GM18502 (cell line): ENCODE results near the gene DUSP1.
A peak's percentile ranks its signal among the peaks of the same experiment; 100 is the strongest.

Experiments used
- ATAC-seq: cut with Tn5 transposase; IDR thresholded peaks from one replicate; pipeline ENCODE4 v1.9.1; 2021; ENCODE audit warnings: mild to moderate bottlenecking; ENCODE audit not compliant: unreplicated experiment, poor library complexity

DUSP1 gene

GRCh38 chr5:172782169-172783039 is 11.4 kb upstream of the DUSP1 start:
- no peak for ATAC-seq

- no peak for ATAC-seq
These were observed 8.8 kb upstream of the DUSP1 start for GRCh38 chr5:172779691-172780341.

DNA sequence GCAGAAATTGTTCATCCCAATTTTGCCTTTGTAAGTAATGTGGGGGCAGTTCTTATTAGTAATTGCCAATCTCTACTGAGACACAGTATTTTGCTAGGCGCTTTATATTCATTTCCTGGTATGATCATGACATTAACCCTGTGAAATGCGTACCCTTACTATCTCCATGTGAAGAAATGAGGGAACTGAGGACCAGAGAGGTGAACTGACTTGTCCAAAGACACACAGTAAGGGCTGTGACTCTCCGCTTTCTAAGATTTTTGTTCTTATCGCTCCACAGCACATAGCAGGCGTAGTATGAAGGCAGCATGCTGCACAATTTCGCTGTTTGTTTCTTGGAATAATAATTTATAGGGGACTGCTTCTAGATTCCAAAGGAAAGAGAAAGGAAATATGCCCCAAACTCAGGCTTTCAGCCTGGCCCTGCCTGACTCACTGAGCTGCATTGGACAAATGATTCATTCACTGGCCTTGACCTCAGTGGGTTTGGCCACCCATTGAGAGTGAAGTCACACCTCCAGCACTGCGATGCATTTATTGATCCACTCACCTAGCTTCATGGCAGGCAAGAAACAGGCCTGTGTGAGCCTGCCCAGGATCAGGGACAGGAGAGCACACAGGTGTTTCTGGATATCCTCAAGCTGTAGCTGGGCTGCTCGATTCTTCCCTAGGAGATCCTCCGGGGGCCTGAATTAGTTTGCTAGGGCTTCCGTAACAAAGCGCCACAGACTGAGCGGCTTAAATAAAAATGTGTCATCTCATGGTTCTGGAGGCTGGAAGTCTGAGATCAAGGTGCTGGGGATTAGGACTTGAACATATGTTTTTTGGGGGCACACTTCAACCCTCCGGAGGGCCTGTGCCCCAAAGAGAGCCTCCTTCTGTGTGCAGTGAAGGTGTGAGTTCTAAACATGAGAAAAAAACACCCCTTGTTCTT is 7.2 kb upstream of the DUSP1 start:
- peak; percentile 31 for ATAC-seq

DNA sequence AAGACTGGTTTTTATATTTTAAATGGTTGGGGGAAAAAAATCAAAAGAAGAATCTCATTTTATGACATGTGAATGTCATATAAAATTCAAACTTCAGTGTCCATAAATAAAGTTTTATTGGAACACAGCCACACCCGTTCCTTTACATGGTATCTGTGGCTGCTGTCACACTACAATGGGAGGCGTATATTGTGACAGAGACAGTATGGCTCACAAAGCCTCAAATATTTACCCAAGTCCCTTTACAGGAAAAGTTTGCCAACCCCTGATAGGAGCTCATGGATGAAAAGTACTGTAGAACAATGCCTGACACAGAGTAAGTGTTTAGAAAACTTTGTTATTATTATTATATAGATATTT is 5.2 kb upstream of the DUSP1 start:
- ATAC-seq, result no peak

DNA sequence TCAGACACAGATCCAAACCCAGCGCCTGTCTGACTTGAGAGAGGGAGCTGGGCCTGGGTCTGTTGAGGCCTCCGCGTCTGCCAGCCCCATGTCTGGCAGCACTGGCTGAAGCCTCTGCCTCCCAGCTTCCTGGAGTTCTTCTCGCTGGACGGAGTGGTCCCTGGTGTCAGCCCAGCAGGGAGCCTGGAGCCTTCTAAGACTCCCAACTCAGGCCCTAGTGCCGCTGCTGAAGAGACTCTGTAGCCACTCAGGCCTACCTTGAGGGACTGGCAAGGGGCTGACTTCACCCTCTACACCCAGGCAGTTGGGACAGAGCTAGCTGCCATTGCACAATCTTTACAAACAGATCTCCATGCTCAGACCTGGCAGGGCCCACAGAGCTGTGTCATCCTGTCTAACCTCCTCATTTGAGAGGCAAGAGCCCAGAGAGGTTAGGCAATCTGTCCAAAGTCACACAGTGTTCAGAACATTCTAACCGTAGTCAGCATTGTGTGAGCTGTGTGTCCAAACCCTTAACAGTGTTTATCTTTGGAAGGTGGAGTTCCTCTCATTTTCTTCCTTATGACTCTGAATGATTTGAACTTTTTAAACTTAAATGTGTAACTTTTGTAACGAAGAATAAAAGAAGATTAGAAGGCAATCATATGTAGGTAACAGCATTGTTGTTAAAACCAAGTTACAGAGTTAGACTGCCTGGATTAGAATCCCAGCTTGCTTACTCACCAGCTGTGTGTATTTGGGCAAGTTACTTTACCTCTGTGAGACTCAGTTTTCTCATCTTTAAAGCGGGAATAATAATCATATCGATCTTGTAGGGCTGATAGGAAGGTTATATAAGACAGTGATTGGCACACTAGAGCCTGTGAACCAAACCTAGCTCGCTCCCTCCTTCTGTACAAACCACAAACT is 4.6 kb upstream of the DUSP1 start:
- ATAC-seq, result no peak

GRCh38 chr5:172774561-172775315 is 3.7 kb upstream of the DUSP1 start:
- ATAC-seq, result no peak

- no peak for ATAC-seq
These were observed 2.8 kb upstream of the DUSP1 start for GRCh38 chr5:172773481-172774469.

GRCh38 chr5:172772112-172772906 is 1.3 kb upstream of the DUSP1 start:
- peak; percentile 34 for ATAC-seq

GRCh38 chr5:172771439-172772111 is 580 bp upstream of the DUSP1 start:
- no peak for ATAC-seq

DNA sequence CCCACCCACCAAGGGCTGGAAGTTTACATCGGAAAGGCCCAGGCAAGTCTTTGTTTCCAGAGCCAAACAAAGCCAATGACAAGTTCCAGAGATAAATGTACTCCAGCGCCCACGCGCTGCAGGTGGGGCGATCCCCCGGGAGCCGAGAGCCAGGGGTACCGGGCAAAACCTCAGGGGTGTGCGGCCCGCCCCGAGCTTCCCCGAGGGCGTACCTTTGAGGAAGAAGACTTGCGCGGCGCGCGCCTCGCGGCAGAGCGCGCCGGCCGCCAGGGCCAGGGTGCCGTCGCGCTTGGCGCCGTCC is 671 bp downstream of the DUSP1 start:
- no peak for ATAC-seq

- ATAC-seq, result no peak
These were observed 1.2 kb downstream of the DUSP1 start for GRCh38 chr5:172769616-172770373.

DNA sequence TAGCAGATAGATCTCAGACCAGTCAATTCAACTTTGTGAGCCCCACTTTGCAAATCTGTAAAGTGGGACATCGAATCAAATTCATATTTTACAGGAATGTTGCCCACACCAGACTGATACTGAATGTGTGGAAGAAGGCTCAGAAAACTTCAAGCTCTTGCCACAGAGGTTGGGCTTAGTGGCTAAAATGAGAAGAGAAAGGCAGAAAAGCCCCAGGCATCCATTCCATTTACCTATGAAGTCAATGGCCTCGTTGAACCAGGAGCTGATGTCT is 1.7 kb downstream of the DUSP1 start:
- ATAC-seq, result no peak

DNA sequence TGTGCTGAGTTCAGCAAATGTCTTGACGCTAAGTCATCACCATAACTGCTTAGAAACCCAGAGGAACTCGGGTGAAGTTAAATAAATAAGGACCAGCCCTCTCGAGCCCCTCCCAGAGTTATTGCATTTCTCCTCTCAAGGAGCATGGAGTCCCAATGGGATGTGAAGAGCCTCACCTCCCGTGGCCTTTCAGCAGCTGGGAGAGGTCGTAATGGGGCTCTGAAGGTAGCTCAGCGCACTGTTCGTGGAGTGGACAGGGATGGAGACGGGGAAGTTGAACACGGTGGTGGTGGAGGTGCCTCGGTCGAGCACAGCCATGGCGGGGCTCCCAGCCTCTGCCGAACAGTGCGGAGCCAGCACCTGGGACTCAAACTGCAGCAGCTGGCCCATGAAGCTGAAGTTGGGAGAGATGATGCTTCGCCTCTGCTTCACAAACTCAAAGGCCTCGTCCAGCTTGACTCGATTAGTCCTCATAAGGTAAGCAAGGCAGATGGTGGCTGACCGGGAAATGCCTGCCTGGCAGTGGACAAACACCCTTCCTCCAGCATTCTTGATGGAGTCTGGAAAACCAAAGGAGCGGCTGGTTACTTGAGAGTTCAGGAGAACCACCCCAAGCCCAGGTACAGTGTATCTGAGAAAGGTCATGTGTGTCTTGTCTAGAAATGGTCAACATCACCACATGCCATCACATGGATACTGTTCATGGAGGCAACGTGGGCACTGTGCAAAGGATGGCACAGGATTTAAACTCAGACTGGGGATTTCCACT is 2.2 kb downstream of the DUSP1 start:
- no peak for ATAC-seq

- no peak for ATAC-seq
These were observed 2.9 kb downstream of the DUSP1 start for GRCh38 chr5:172768098-172768572.

- ATAC-seq, result no peak
These were observed 4.5 kb downstream of the DUSP1 start for GRCh38 chr5:172766287-172767108.
